ENCODE data around the gene FAM135A.
"Not testable (repeated sequence)": the region's sequence is repeated elsewhere in the genome, so short reads cannot be mapped to it uniquely, and the experiment has no call there.

FAM135A gene

GRCh38 chr6:70601014-70601413 lies 187.7 kb downstream of the FAM135A start:
- POLR2A ChIA-PET: no interaction called here
- Histone ChIP-seq H3K4me1 (ENCODE audit: control insufficient read depth, insufficient read depth, low read length) (no peaks in the 10 kb centered on the region), H3K36me3 (ENCODE audit: control insufficient read depth in 2 of 2, insufficient read depth in 1 of 2, low read length in 2 of 2) (no peaks in the 10 kb centered on the region), H3K27ac (ENCODE audit: extremely low read depth, low read depth, low read length) (no peak overlapping the region), H3K9me3 (ENCODE audit: control insufficient read depth, insufficient read depth, low read depth, low read length) (no peaks in the 10 kb centered on the region), H3K4me3 (ENCODE audit: low read depth, low read length) (no peak overlapping the region)
- CTCF ChIA-PET: interaction anchor here (1.3 kb wide), 1 partner anchor 9 kb away, joined by 3 read pairs; no protein-coding TSS in a partner anchor
- TF ChIP-seq KLF9 (tag by site-specific recombination; IDR thresholded peaks at IDR 0.05; ENCODE audit: low read depth): no peak
- no peak for TF ChIP-seq ZNF521 (tag by site-specific recombination; IDR thresholded peaks at IDR 0.05)
- no peak for TF ChIP-seq ZNF37A (tag by site-specific recombination; IDR thresholded peaks at IDR 0.05)
- TF ChIP-seq ZNF24 (tag by site-specific recombination; IDR thresholded peaks at IDR 0.05): no peak

DNA sequence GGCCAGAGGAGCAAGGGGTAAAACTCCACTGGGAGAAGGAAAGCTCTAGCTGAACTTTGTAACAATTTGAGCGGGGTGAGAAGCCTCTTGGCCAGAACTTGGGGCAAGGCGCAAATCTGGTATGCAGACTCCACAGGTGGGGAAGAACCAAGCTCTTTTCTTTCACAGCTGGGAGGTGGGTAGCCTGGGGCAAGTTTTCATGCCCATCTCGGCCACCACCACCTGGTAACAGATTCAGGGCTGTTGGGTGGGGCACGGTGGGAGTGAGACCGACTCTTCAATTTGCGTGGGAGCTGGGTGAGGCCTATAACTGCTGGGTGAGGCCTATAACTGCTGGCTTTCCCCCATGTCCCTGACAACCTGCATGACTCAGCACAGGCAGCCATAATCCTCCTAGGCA lies 190.9 kb downstream of the FAM135A start:
- ChIA-PET CTCF (interaction anchor here (1.1 to 1.6 kb wide), 3 partner anchors 80 to 294 kb away, joined by 3 to 4 read pairs (median 3); no protein-coding TSS in a partner anchor), POLR2A (interaction anchor here (1.4 kb wide), 1 partner anchor 37 kb away, joined by 3 read pairs; the partner anchor contains the start of gene SDHAF4)
- H3K4me3 ChIP-seq (ENCODE audit: low read depth, low read length): no peak overlapping the region
- no peaks in the 10 kb centered on the region for H3K36me3 ChIP-seq (ENCODE audit: control insufficient read depth in 2 of 2, insufficient read depth in 1 of 2, low read length in 2 of 2)
- H3K27ac ChIP-seq (ENCODE audit: extremely low read depth, low read depth, low read length): no peak overlapping the region
- H3K9me3 ChIP-seq (ENCODE audit: control insufficient read depth, insufficient read depth, low read depth, low read length): no peaks in the 10 kb centered on the region
- no peak for TF ChIP-seq ZXDB (tag by site-specific recombination; IDR thresholded peaks at IDR 0.05)
- TF ChIP-seq ZNF529 (tag by site-specific recombination; IDR thresholded peaks at IDR 0.05; ENCODE audit: insufficient replicate concordance): no peak
- TF ChIP-seq ZNF175 (tag by site-specific recombination; IDR thresholded peaks at IDR 0.05): no peak
- no peak for TF ChIP-seq ZNF341 (tag by site-specific recombination; IDR thresholded peaks at IDR 0.05; ENCODE audit: low read depth)
- no peak for TF ChIP-seq YY2 (tag by site-specific recombination; IDR thresholded peaks at IDR 0.05)
- TF ChIP-seq ZNF76 (tag by site-specific recombination; IDR thresholded peaks at IDR 0.05; ENCODE audit: borderline replicate concordance, low read depth): no peak
- TF ChIP-seq HOXC10 (CRISPR knock-in tag; IDR thresholded peaks at IDR 0.05): no peak
- no peak for TF ChIP-seq ZBTB17 (tag by site-specific recombination; IDR thresholded peaks at IDR 0.05)
- TF ChIP-seq KLF7 (tag by site-specific recombination; IDR thresholded peaks at IDR 0.05; ENCODE audit: borderline replicate concordance): no peak
- no peak for TF ChIP-seq ZNF354C (tag by site-specific recombination; IDR thresholded peaks at IDR 0.05; ENCODE audit: borderline replicate concordance, low read depth)
- TF ChIP-seq, protein P1, sequence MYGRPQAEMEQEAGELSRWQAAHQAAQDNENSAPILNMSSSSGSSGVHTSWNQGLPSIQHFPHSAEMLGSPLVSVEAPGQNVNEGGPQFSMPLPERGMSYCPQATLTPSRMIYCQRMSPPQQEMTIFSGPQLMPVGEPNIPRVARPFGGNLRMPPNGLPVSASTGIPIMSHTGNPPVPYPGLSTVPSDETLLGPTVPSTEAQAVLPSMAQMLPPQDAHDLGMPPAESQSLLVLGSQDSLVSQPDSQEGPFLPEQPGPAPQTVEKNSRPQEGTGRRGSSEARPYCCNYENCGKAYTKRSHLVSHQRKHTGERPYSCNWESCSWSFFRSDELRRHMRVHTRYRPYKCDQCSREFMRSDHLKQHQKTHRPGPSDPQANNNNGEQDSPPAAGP (tag by site-specific recombination; IDR thresholded peaks at IDR 0.05): no peak
- no peak for TF ChIP-seq HOXD13 (CRISPR knock-in tag; IDR thresholded peaks at IDR 0.05; ENCODE audit: borderline replicate concordance)
- TF ChIP-seq ZBTB21 (tag by site-specific recombination; IDR thresholded peaks at IDR 0.05): no peak
- TF ChIP-seq, protein P2, sequence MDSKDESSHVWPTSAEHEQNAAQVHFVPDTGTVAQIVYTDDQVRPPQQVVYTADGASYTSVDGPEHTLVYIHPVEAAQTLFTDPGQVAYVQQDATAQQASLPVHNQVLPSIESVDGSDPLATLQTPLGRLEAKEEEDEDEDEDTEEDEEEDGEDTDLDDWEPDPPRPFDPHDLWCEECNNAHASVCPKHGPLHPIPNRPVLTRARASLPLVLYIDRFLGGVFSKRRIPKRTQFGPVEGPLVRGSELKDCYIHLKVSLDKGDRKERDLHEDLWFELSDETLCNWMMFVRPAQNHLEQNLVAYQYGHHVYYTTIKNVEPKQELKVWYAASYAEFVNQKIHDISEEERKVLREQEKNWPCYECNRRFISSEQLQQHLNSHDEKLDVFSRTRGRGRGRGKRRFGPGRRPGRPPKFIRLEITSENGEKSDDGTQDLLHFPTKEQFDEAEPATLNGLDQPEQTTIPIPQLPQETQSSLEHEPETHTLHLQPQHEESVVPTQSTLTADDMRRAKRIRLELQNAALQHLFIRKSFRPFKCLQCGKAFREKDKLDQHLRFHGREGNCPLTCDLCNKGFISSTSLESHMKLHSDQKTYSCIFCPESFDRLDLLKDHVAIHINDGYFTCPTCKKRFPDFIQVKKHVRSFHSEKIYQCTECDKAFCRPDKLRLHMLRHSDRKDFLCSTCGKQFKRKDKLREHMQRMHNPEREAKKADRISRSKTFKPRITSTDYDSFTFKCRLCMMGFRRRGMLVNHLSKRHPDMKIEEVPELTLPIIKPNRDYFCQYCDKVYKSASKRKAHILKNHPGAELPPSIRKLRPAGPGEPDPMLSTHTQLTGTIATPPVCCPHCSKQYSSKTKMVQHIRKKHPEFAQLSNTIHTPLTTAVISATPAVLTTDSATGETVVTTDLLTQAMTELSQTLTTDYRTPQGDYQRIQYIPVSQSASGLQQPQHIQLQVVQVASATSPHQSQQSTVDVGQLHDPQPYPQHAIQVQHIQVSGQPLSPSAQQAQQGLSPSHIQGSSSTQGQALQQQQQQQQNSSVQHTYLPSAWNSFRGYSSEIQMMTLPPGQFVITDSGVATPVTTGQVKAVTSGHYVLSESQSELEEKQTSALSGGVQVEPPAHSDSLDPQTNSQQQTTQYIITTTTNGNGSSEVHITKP (tag by site-specific recombination; IDR thresholded peaks at IDR 0.05): no peak
- no peaks in the 10 kb centered on the region for H3K4me1 ChIP-seq (ENCODE audit: control insufficient read depth, insufficient read depth, low read length)

DNA sequence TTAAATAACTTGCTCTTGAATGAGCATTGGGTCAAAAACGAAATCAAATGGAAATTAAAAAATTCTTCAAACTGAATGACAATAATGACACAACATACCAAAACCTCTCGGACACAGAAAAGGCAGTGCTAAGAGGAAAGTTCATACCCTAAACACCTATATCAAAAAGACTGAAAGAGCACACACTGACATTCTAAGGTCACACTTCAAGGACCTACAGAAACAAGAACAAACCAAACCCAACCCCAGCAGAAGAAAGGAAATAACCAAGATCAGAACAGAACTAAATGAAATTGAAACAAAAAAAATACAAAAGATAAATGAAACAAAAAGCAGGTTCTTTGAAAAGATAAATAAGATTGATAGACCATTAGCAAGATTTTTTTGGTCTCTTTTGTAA lies 194.1 kb downstream of the FAM135A start:
- H3K27ac ChIP-seq (ENCODE audit: extremely low read depth, low read depth, low read length); H3K4me3 ChIP-seq (ENCODE audit: low read depth, low read length); POLR2A ChIA-PET; H3K4me1 ChIP-seq (ENCODE audit: control insufficient read depth, insufficient read depth, low read length); CTCF ChIA-PET; H3K36me3 ChIP-seq (ENCODE audit: control insufficient read depth in 2 of 2, insufficient read depth in 1 of 2, low read length in 2 of 2); H3K9me3 ChIP-seq (ENCODE audit: control insufficient read depth, insufficient read depth, low read depth, low read length): not testable (repeated sequence)

GRCh38 chr6:70609181-70609580 lies 195.9 kb downstream of the FAM135A start:
- H3K4me1 ChIP-seq (ENCODE audit: control insufficient read depth, insufficient read depth, low read length); POLR2A ChIA-PET; H3K4me3 ChIP-seq (ENCODE audit: low read depth, low read length); CTCF ChIA-PET; H3K36me3 ChIP-seq (ENCODE audit: control insufficient read depth in 2 of 2, insufficient read depth in 1 of 2, low read length in 2 of 2); H3K9me3 ChIP-seq (ENCODE audit: control insufficient read depth, insufficient read depth, low read depth, low read length); H3K27ac ChIP-seq (ENCODE audit: extremely low read depth, low read depth, low read length): not testable (repeated sequence)

Data from HEK293 (cell line).